ENCODE results near the gene ZFYVE9. TPM values are rescaled to one million over a fixed set of nuclear protein-coding genes. Genes with fewer than 3 reads are reported as not detected.

ZFYVE9 gene
- total and polyA plus RNA-seq, 2 of the 13 experiments (the other 11 are each of a cell fraction or from before 2014, with no cell fraction given) = 9.2 to 19.8 TPM

DNA sequence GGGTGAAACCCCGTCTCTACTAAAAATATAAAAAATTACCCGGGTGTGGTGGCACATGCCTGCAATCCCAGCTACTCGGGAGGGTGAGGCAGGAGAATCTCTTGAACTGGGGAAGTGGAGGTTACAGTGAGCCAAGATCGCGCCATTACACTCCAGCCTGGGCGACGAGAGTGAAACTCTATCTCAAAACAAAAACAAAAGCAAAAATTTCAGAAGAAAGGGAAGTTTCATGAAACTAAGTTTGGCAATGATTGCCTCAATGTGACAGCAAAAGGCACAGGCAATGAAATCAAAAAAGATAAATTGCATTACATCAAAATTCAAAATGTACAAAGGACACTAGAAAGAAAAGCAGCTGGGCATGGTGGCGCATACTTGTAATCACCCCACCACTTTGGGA is 45.7 kb upstream of the ZFYVE9 start:
- no peak for DNase-seq (ENCODE audit: low spot score)
- no peak for ATAC-seq
- Histone ChIP-seq H2AFZ (ENCODE audit: low read length) (no peak overlapping the region), H3K4me2 (ENCODE audit: low read depth, low read length) (no peak overlapping the region), H3K9me3 (ENCODE audit: low read length) (no peaks in the 10 kb centered on the region), H4K20me1 (ENCODE audit: insufficient read depth, low read length) (no peaks in the 10 kb centered on the region), H3K4me3 (replicated peaks in 1 of 3; ENCODE audit: insufficient read depth in 1 of 3, low read depth in 2 of 3, low read length in 3 of 3) (no peak overlapping the region), H3K27me3 (ENCODE audit: control insufficient read depth in 1 of 2, insufficient read depth in 2 of 2, low read length in 2 of 2) (no peaks in the 10 kb centered on the region), H3K9ac (ENCODE audit: insufficient read depth, low read depth, low read length) (no peak overlapping the region), H3K36me3 (replicated peaks in 1 of 2; ENCODE audit: control insufficient read depth in 1 of 2, insufficient read depth in 2 of 2, low read length in 2 of 2) (peaks cover 0 to 4% of the 10 kb centered on the region in 2 experiments; a peak in 1 of 5 replicates), H3K27ac (ENCODE audit: extremely low read length, insufficient read depth, low read length) (no peak overlapping the region), H3K79me2 (ENCODE audit: insufficient read depth, low read length) (no peaks in the 10 kb centered on the region), H3K4me1 (ENCODE audit: insufficient read depth, low read length) (peaks cover 21% of the 10 kb centered on the region)
- 0 out of 2 replicates have a peak, but pooled peaks have one; percentile 41 for TF ChIP-seq ZNF121 (CRISPR knock-in tag; IDR thresholded peaks at IDR 0.05)
- TF ChIP-seq CEBPB (IDR thresholded peaks at IDR 0.05; ENCODE audit: borderline replicate concordance, low read depth, low read length) = no peak
- no peak for TF ChIP-seq EP300 (IDR thresholded peaks at IDR 0.05; ENCODE audit: low read depth in 2 of 2, low read length in 2 of 2)
- TF ChIP-seq EP300 (CRISPR knock-in tag; IDR thresholded peaks at IDR 0.05; ENCODE audit: borderline replicate concordance) = no peak
- TF ChIP-seq KAT7 (CRISPR knock-in tag; IDR thresholded peaks at IDR 0.05; ENCODE audit: borderline replicate concordance) = no peak
- no peak for TF ChIP-seq DR1 (CRISPR knock-in tag; IDR thresholded peaks at IDR 0.05)
- ChIA-PET POLR2A (interaction anchor here (1.7 kb wide), 1 partner anchor 16 kb away, joined by 5 read pairs; no protein-coding TSS in a partner anchor), CTCF (ENCODE audit: low intra/inter-chr PET ratio, low total read pairs) (no interaction called here)
- WGBS (ENCODE audit: low lambda C conversion rate) = 80% methylated on average over 8 of the region's 8 CpGs
- no TSS peak for BruUV-seq (replicated peaks)
- in situ Hi-C loops (cut with HindIII; ENCODE audit: extremely low pct_ligation_motif_present, low pct_unique_long_range_greater_than_20kb) (no loop called here), intact Hi-C loops (cut with micrococcal nuclease; ENCODE audit: unreplicated experiment) (no loop called here)
- no peak for FAIRE-seq

DNA sequence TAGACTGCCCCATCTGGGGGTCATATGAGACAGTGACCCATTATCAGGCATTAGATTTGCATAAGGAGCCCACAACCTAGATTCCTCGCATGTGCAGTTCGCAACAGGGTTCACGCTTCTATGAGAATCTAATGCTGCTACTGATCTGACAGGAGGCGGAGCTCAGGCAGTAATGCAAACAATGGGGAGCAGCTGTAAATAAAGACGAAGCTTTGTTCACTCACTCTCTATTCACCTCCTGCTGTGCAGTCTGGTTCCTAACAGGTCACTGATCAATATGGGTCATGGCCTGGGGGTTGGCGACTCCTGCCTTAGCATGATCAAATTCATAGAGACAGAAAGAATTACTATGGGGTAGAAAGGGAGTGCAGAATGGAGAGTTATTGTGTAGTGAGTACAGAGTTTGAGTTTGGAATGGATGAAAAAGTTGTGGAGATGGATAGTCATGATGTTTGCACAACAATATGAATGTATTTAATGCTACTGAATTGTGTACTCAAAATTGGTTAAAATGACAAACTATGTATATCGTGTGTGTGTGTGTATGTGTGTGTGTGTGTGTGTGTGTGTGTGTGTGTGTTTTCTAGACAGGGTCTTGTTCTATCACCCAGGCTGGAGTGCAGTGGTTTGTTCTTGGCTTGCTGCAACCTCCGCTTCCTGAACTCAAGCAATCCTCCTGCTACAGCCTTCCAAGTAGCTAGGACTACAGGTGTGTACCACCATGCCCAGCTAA is 43.6 kb upstream of the ZFYVE9 start:
- Histone ChIP-seq H3K9ac (ENCODE audit: insufficient read depth, low read depth, low read length) (no peak overlapping the region), H4K20me1 (ENCODE audit: insufficient read depth, low read length) (no peaks in the 10 kb centered on the region), H3K4me2 (ENCODE audit: low read depth, low read length) (peak overlapping the region; percentile 57), H3K79me2 (ENCODE audit: insufficient read depth, low read length) (no peaks in the 10 kb centered on the region), H3K4me1 (ENCODE audit: insufficient read depth, low read length) (peaks cover 21% of the 10 kb centered on the region), H3K27ac (ENCODE audit: extremely low read length, insufficient read depth, low read length) (no peak overlapping the region), H3K4me3 (replicated peaks in 1 of 3; ENCODE audit: insufficient read depth in 1 of 3, low read depth in 2 of 3, low read length in 3 of 3) (peak overlapping the region in 1 of 3 experiments; percentile 33; a peak in 1 of 6 replicates), H3K27me3 (ENCODE audit: control insufficient read depth in 1 of 2, insufficient read depth in 2 of 2, low read length in 2 of 2) (no peaks in the 10 kb centered on the region), H3K9me3 (ENCODE audit: low read length) (no peaks in the 10 kb centered on the region), H3K36me3 (replicated peaks in 1 of 2; ENCODE audit: control insufficient read depth in 1 of 2, insufficient read depth in 2 of 2, low read length in 2 of 2) (no peaks in the 10 kb centered on the region), H2AFZ (ENCODE audit: low read length) (no peak overlapping the region)
- DNase-seq (ENCODE audit: low spot score) = peak; percentile 88
- ChIA-PET POLR2A (interaction anchor here (0.7 to 2.5 kb wide), 4 partner anchors 14 to 43 kb away, joined by 3 to 13 read pairs (median 6); partner anchors contain the start of genes BTF3L4 and TXNDC12), CTCF (ENCODE audit: low intra/inter-chr PET ratio, low total read pairs) (no interaction called here)
- FAIRE-seq = peak; percentile 81
- intact Hi-C loops (cut with micrococcal nuclease; ENCODE audit: unreplicated experiment) (loop anchor here (1.0 kb wide), 2 partner anchors 17 to 42 kb away; partner anchors contain the start of gene BTF3L4), in situ Hi-C loops (cut with HindIII; ENCODE audit: extremely low pct_ligation_motif_present, low pct_unique_long_range_greater_than_20kb) (no loop called here)
- BruUV-seq (replicated peaks) = no TSS peak
- ATAC-seq = peak; percentile 94
- WGBS (ENCODE audit: low lambda C conversion rate) = 17% methylated on average over 8 of the region's 8 CpGs
- TF ChIP-seq HDAC2 (CRISPR knock-in tag; IDR thresholded peaks at IDR 0.05) (peak; percentile 83), ZNF335 (CRISPR knock-in tag; IDR thresholded peaks at IDR 0.05) (no peak), POLR2AphosphoS5 (IDR thresholded peaks at IDR 0.05; ENCODE audit: low read depth, low read length) (no peak), ZNF44 (CRISPR knock-in tag; IDR thresholded peaks at IDR 0.05) (no peak), KMT2A (CRISPR knock-in tag; IDR thresholded peaks at IDR 0.05) (no peak; the same call in 1 of the 2 replicates), CREB1 (IDR thresholded peaks at IDR 0.05) (no peak), CREB1 (CRISPR knock-in tag; IDR thresholded peaks at IDR 0.05) (peak; percentile 66), ZNF883 (CRISPR knock-in tag; IDR thresholded peaks at IDR 0.05; ENCODE audit: not compliant biosample characterization) (no peak), ZNF766 (CRISPR knock-in tag; IDR thresholded peaks at IDR 0.05; ENCODE audit: borderline replicate concordance) (no peak), HMG20A (CRISPR knock-in tag; IDR thresholded peaks at IDR 0.05; ENCODE audit: borderline replicate concordance) (peak; percentile 82; the same call in 1 of the 2 replicates)
- TF ChIP-seq, protein P1, sequence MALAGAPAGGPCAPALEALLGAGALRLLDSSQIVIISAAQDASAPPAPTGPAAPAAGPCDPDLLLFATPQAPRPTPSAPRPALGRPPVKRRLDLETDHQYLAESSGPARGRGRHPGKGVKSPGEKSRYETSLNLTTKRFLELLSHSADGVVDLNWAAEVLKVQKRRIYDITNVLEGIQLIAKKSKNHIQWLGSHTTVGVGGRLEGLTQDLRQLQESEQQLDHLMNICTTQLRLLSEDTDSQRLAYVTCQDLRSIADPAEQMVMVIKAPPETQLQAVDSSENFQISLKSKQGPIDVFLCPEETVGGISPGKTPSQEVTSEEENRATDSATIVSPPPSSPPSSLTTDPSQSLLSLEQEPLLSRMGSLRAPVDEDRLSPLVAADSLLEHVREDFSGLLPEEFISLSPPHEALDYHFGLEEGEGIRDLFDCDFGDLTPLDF (CRISPR knock-in tag; IDR thresholded peaks at IDR 0.05) = no peak
- TF ChIP-seq, protein P2, sequence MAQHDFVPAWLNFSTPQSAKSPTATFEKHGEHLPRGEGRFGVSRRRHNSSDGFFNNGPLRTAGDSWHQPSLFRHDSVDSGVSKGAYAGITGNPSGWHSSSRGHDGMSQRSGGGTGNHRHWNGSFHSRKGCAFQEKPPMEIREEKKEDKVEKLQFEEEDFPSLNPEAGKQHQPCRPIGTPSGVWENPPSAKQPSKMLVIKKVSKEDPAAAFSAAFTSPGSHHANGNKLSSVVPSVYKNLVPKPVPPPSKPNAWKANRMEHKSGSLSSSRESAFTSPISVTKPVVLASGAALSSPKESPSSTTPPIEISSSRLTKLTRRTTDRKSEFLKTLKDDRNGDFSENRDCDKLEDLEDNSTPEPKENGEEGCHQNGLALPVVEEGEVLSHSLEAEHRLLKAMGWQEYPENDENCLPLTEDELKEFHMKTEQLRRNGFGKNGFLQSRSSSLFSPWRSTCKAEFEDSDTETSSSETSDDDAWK (CRISPR knock-in tag; IDR thresholded peaks at IDR 0.05) = no peak

All from HepG2 (cell line).